Activated CD4-positive, alpha-beta T cell treated with anti-CD3 and anti-CD28 coated beads for 36 hours (primary cell): Measurements from ENCODE around the gene OR51L1. TPM values are rescaled to one million over a fixed set of nuclear protein-coding genes. Genes with fewer than 3 reads are reported as not detected.
"Not testable (repeated sequence)": the region's sequence is repeated elsewhere in the genome, so short reads cannot be mapped to it uniquely, and the experiment has no call there.

Experiments
- ATAC-seq: fragments of 200-7000 bp; cut with Tn5 transposase; one replicate; pipeline ENCODE4 v1.10.0; 2021; ENCODE audit warnings: mild to moderate bottlenecking, moderate library complexity
- CTCF ChIA-PET: fragments of 350-600 bp; sonication (Branson Sonifier 250); formaldehyde crosslinking; loops from one replicate; lab custom pipeline; 2021; ENCODE audit warnings: antibody characterized with exemption; lab: Charles Lee
- POLR2A ChIA-PET: fragments of 350-600 bp; sonication (Branson Sonifier 250); formaldehyde crosslinking; loops from one replicate; lab custom pipeline; 2021; ENCODE audit warnings: antibody characterized with exemption, inconsistent platforms; lab: Charles Lee
- DNase-seq: peaks from one replicate; pipeline ENCODE4 v3.0.0-alpha.2; 2020
- H3K27ac Mint-ChIP-seq: one replicate; pipeline ENCODE4 v1.8.0; 2021; ENCODE audit warnings: mixed read lengths
- H3K27me3 Mint-ChIP-seq: one replicate; pipeline ENCODE4 v1.8.0; 2021; ENCODE audit warnings: mixed read lengths
- H3K36me3 Mint-ChIP-seq: one replicate; pipeline ENCODE4 v1.8.0; 2021; ENCODE audit warnings: low read depth, mixed read lengths
- H3K4me1 Mint-ChIP-seq: one replicate; pipeline ENCODE4 v1.8.0; 2021; ENCODE audit warnings: mixed read lengths
- H3K4me3 Mint-ChIP-seq: one replicate; pipeline ENCODE4 v1.8.0; 2021; ENCODE audit warnings: mild to moderate bottlenecking, moderate library complexity, mixed read lengths
- H3K9me3 Mint-ChIP-seq: one replicate; pipeline ENCODE4 v1.8.0; 2021; ENCODE audit warnings: low read depth, mixed read lengths
- intact Hi-C, 2 experiments: fragments of 100-400 bp; cut with DNase I in 1 of 2; cut with micrococcal nuclease in 1 of 2; formaldehyde crosslinking; loops; one replicate each; pipeline versions ENCODE4 v1.14.2 to v1.15.1; 2022 to 2024; cut with DNase I, micrococcal nuclease
- total RNA-seq, 2 experiments: library from RNA; stranded (reverse); gene quantifications; one replicate each; pipeline ENCODE4 v1.2.3, GENCODE V29; 2021

OR51L1 gene
- total RNA-seq, result not detected

- Mint-ChIP-seq H3K4me3 (no peak within 1 kb of the TSS), H3K27me3 (peaks cover 2% of the 10 kb centered on the region), H3K27ac (no peak within 1 kb of the TSS), H3K9me3 (no peaks in the 10 kb centered on the region), H3K4me1 (no peaks in the 10 kb centered on the region), H3K36me3 (no peaks in the 10 kb centered on the region)
- intact Hi-C loops, result no loop called here
- DNase-seq (no peak), ATAC-seq (no peak)
- ChIA-PET POLR2A (no interaction called here), CTCF (no interaction called here)
Measured at GRCh38 chr11:4994551-4994950, at the start of gene OR51L1. TSS of gene OR51L1 (plus strand) at chr11:4994851. CDS start at chr11:4998983, 4,132 bp downstream.

DNA sequence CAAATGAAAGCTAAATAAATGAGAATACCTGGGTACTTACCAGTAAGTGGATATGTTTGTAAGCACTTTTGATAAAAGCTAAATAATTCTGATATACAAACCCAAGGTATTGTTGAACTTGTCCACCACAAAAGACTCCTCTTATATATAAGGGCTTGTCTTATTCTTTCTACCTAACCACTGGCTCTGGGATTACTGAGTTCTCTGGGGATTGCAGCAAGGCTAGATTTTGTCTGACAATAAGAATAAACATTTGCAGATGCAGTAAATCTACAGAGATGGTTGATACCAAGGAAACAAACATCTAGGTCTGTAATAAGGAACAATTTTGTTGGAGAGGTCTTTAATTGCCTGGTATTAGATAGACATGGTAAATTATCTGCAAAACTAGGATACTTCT is 47.1 kb upstream of the OR51L1 start, which contains the start of gene OR51A4:
TSS of gene OR51A4 (minus strand) at position 101 of the 400 bp plus-strand sequence. CDS start 505 bp downstream, outside the sequence.
- Mint-ChIP-seq H3K36me3 (no peaks in the 10 kb centered on the region), H3K4me1 (no peaks in the 10 kb centered on the region)

GRCh38 chr11:4955613-4956012 is 39.0 kb upstream of the OR51L1 start, which contains the start of gene OR51A2:
TSS of gene OR51A2 (minus strand) at chr11:4955713. CDS start at chr11:4955713, 0 bp downstream.
- POLR2A ChIA-PET, H3K27ac Mint-ChIP-seq, intact Hi-C loops, H3K27me3 Mint-ChIP-seq, H3K4me3 Mint-ChIP-seq, CTCF ChIA-PET, H3K36me3 Mint-ChIP-seq, ATAC-seq, H3K4me1 Mint-ChIP-seq, H3K9me3 Mint-ChIP-seq, DNase-seq: not testable (repeated sequence)

More for the DNA sequence above, 47.1 kb upstream of the OR51L1 start, which contains the start of gene OR51A4:
- peaks cover 2% of the 10 kb centered on the region for H3K27me3 Mint-ChIP-seq
- H3K9me3 Mint-ChIP-seq, result no peaks in the 10 kb centered on the region
- H3K27ac Mint-ChIP-seq, result no peak within 1 kb of the TSS
- ChIA-PET CTCF (no interaction called here), POLR2A (no interaction called here)
- ATAC-seq (no peak), DNase-seq (no peak)
- intact Hi-C loops, result no loop called here
- no peak within 1 kb of the TSS for H3K4me3 Mint-ChIP-seq

DNA sequence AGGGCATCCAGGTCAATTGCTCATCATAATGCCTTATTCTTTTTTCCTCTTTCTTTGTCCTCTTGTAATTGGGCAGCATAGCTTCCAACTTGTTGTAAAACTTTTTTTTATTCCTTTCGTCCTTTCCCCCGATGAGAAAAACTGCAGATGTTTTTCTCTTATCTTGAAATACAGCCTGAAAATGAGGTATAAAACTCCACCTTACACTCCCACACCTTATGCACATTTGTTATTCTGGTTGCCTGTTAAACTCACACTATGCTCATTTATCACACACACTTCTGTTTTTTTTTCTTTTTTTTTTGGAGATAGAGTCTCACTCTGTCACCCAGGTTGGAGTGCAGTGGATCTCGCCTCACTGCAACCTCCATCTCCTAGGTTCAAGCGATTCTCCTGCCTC is 37.3 kb upstream of the OR51L1 start:
- no peak for ATAC-seq
- ChIA-PET CTCF (no interaction called here), POLR2A (no interaction called here)
- intact Hi-C loops, result no loop called here
- Mint-ChIP-seq H3K4me3 (no peak overlapping the region), H3K36me3 (no peaks in the 10 kb centered on the region), H3K27me3 (peaks cover 4% of the 10 kb centered on the region), H3K27ac (no peak overlapping the region), H3K9me3 (peaks cover 1% of the 10 kb centered on the region), H3K4me1 (no peaks in the 10 kb centered on the region)
- no peak for DNase-seq

- Mint-ChIP-seq H3K4me1 (no peaks in the 10 kb centered on the region), H3K36me3 (no peaks in the 10 kb centered on the region), H3K27me3 (peaks cover 2% of the 10 kb centered on the region), H3K4me3 (no peak overlapping the region), H3K9me3 (peaks cover 1% of the 10 kb centered on the region), H3K27ac (no peak overlapping the region)
- POLR2A ChIA-PET, result no interaction called here
- intact Hi-C loops, result no loop called here
- ATAC-seq (peak; percentile 42), DNase-seq (no peak)
- CTCF ChIA-PET, result no interaction called here
Measured at GRCh38 chr11:4960877-4961276, 33.8 kb upstream of the OR51L1 start.

DNA sequence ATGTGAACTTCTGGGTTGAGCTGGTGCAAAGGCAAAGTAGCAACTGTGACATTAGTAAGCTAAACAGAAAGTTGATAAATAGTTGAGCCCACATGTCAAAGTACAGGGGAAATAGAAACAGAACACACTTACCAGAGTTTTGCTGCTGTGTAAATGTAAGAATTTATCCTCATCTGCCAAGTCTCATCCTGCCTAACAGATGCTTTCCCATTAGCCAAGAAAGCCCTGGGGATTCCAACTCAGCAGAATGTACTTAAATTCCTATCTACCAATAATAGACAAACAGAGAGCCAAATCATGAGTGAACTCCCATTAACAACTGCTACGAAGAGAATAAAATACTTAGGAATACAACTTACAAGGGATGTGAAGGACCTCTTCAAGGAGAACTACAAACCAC is 31.8 kb upstream of the OR51L1 start:
- DNase-seq (no peak), ATAC-seq (no peak)
- Mint-ChIP-seq H3K27me3 (peaks cover 4% of the 10 kb centered on the region), H3K4me3 (no peak overlapping the region), H3K4me1 (no peaks in the 10 kb centered on the region), H3K27ac (no peak overlapping the region), H3K9me3 (peaks cover 1% of the 10 kb centered on the region), H3K36me3 (no peaks in the 10 kb centered on the region)
- intact Hi-C loops, result no loop called here
- ChIA-PET CTCF (interaction anchor here (0.6 kb wide), 1 partner anchor 26 kb away, joined by 3 read pairs; no protein-coding TSS in a partner anchor), POLR2A (no interaction called here)

GRCh38 chr11:4975436-4975835 is 19.2 kb upstream of the OR51L1 start:
- Mint-ChIP-seq H3K4me1 (no peaks in the 10 kb centered on the region), H3K9me3 (no peaks in the 10 kb centered on the region), H3K27me3 (no peaks in the 10 kb centered on the region), H3K36me3 (no peaks in the 10 kb centered on the region), H3K4me3 (no peak overlapping the region), H3K27ac (no peak overlapping the region)
- CTCF ChIA-PET, result no interaction called here
- DNase-seq, result no peak
- intact Hi-C loops, result no loop called here
- POLR2A ChIA-PET, result no interaction called here
- no peak for ATAC-seq

DNA sequence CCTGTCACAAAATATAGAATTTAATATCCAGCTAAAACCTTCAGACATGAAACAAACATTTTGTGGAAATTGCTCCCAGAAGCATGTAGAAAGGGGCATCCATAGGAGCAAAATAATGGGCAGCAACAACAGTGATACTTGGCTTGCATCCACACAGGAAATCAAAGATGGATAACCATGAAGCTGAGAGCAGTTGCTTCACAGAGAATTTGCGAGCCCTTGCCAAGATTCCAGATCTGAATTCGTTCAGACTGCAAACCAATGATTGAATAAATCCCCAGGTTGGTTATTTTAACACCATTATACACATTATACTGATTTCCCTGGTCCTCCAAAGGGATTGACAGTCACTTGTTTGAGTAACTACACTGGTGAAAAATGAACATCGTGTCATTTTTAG is 15.6 kb upstream of the OR51L1 start:
- ChIA-PET CTCF (no interaction called here), POLR2A (no interaction called here)
- Mint-ChIP-seq H3K9me3 (no peaks in the 10 kb centered on the region), H3K4me1 (no peaks in the 10 kb centered on the region), H3K27ac (no peak overlapping the region), H3K27me3 (no peaks in the 10 kb centered on the region), H3K36me3 (no peaks in the 10 kb centered on the region), H3K4me3 (no peak overlapping the region)
- intact Hi-C loops, result no loop called here
- no peak for ATAC-seq
- DNase-seq, result no peak

GRCh38 chr11:4982678-4983077 is 12.0 kb upstream of the OR51L1 start:
- Mint-ChIP-seq H3K4me3 (no peak overlapping the region), H3K9me3 (no peaks in the 10 kb centered on the region), H3K27me3 (no peaks in the 10 kb centered on the region), H3K36me3 (no peaks in the 10 kb centered on the region), H3K4me1 (no peaks in the 10 kb centered on the region), H3K27ac (no peak overlapping the region)
- intact Hi-C loops, result no loop called here
- DNase-seq (no peak), ATAC-seq (no peak)
- ChIA-PET POLR2A (no interaction called here), CTCF (no interaction called here)

- ATAC-seq (no peak), DNase-seq (no peak)
- H3K4me3 Mint-ChIP-seq, result no peak overlapping the region
- H3K36me3 Mint-ChIP-seq, result no peaks in the 10 kb centered on the region
- ChIA-PET CTCF (no interaction called here), POLR2A (no interaction called here)
- H3K27me3 Mint-ChIP-seq, result no peaks in the 10 kb centered on the region
- no peak overlapping the region for H3K27ac Mint-ChIP-seq
- no peaks in the 10 kb centered on the region for H3K4me1 Mint-ChIP-seq
- intact Hi-C loops, result no loop called here
- no peaks in the 10 kb centered on the region for H3K9me3 Mint-ChIP-seq
Measured at GRCh38 chr11:4983841-4984240, 10.8 kb upstream of the OR51L1 start.

- intact Hi-C loops, result no loop called here
- H3K36me3 Mint-ChIP-seq, result no peaks in the 10 kb centered on the region
- no peaks in the 10 kb centered on the region for H3K4me1 Mint-ChIP-seq
- no peaks in the 10 kb centered on the region for H3K27me3 Mint-ChIP-seq
- ChIA-PET POLR2A (no interaction called here), CTCF (no interaction called here)
- H3K9me3 Mint-ChIP-seq, result no peaks in the 10 kb centered on the region
- no peak overlapping the region for H3K27ac Mint-ChIP-seq
- DNase-seq (no peak), ATAC-seq (no peak)
- H3K4me3 Mint-ChIP-seq, result no peak overlapping the region
Measured at GRCh38 chr11:4991060-4991459, 3.6 kb upstream of the OR51L1 start.

- H3K9me3 Mint-ChIP-seq, result no peaks in the 10 kb centered on the region
- H3K4me3 Mint-ChIP-seq, result no peak overlapping the region
- ATAC-seq (no peak), DNase-seq (peak; percentile 60)
- intact Hi-C loops, result loop anchor here (1.0 kb wide), 2 partner anchors 367 to 817 kb away; partner anchors contain the start of gene OR51D1 (in 2 of the 2)
- H3K36me3 Mint-ChIP-seq, result no peaks in the 10 kb centered on the region
- CTCF ChIA-PET, result interaction anchor here (0.7 kb wide), 1 partner anchor 817 kb away, joined by 3 read pairs; no protein-coding TSS in a partner anchor
- H3K27me3 Mint-ChIP-seq, result peaks cover 3% of the 10 kb centered on the region
- H3K4me1 Mint-ChIP-seq, result no peaks in the 10 kb centered on the region
- POLR2A ChIA-PET, result no interaction called here
- no peak overlapping the region for H3K27ac Mint-ChIP-seq
Measured at GRCh38 chr11:5004424-5005274, 10.0 kb downstream of the OR51L1 start.
